GM23338 (cell line): ENCODE measurements around the gene HCN1. TPM values are rescaled to one million over a fixed set of nuclear protein-coding genes. Genes with fewer than 3 reads are reported as not detected.
"Not testable (repeated sequence)": the region's sequence is repeated elsewhere in the genome, so short reads cannot be mapped to it uniquely, and the experiment has no call there.

ENCODE experiments used
- ATAC-seq: fragments of 200-7000 bp; cut with Tn5 transposase; 3 replicates; pipeline ENCODE4 v1.9.1; 2020
- DNase-seq: peaks from one replicate; pipeline ENCODE4 v3.0.0-alpha.2; 2015; ENCODE audit warnings: low spot score
- H2AFZ ChIP-seq: fragments of 200-600 bp; sonication (generic); 2 replicates; pipeline ENCODE4 v1.8.0; 2016; ENCODE audit warnings: antibody characterized with exemption, mild to moderate bottlenecking, moderate library complexity
- H3F3A ChIP-seq: fragments of 200-600 bp; sonication (generic); replicated peaks from 2 replicates; pipeline ENCODE4 v1.8.0; 2017; ENCODE audit warnings: antibody characterized with exemption, mixed run types, low read depth
- H3K27ac ChIP-seq: fragments of 200-600 bp; sonication (generic); 2 replicates; pipeline ENCODE4 v1.6.1; 2016; ENCODE audit warnings: low read depth
- H3K27me3 ChIP-seq: fragments of 200-600 bp; sonication (generic); 2 replicates; pipeline ENCODE4 v1.8.0; 2016; ENCODE audit warnings: mild to moderate bottlenecking, mixed run types, moderate library complexity; ENCODE audit not compliant: insufficient read depth
- H3K36me3 ChIP-seq: fragments of 200-600 bp; sonication (generic); 2 replicates; pipeline ENCODE4 v1.8.0; 2016; ENCODE audit warnings: mild to moderate bottlenecking; ENCODE audit not compliant: insufficient read depth
- H3K4me1 ChIP-seq: fragments of 200-600 bp; sonication (generic); 2 replicates; pipeline ENCODE4 v1.8.0; 2016; ENCODE audit warnings: mild to moderate bottlenecking, moderate library complexity; ENCODE audit not compliant: insufficient read depth
- H3K4me2 ChIP-seq: fragments of 200-600 bp; sonication (generic); 2 replicates; pipeline ENCODE4 v1.7.1; 2017; ENCODE audit warnings: mixed run types
- H3K4me3 ChIP-seq: fragments of 200-600 bp; sonication (generic); 2 replicates; pipeline ENCODE4 v1.6.1; 2016; ENCODE audit warnings: mixed run types
- H3K79me2 ChIP-seq: fragments of 200-600 bp; sonication (generic); replicated peaks from 2 replicates; pipeline ENCODE4 v1.8.0; 2017; ENCODE audit warnings: mild to moderate bottlenecking; ENCODE audit not compliant: insufficient read depth
- H3K9me2 ChIP-seq: fragments of 200-600 bp; sonication (generic); 2 replicates; pipeline ENCODE4 v1.8.0; 2017; ENCODE audit not compliant: insufficient read depth
- H4K20me1 ChIP-seq: fragments of 200-600 bp; sonication (generic); replicated peaks from 2 replicates; pipeline ENCODE4 v1.8.0; 2017; ENCODE audit warnings: mild to moderate bottlenecking; ENCODE audit not compliant: insufficient read depth
- H3K27ac Mint-ChIP-seq: 2 replicates; pipeline ENCODE4 v1.8.0; 2020; ENCODE audit warnings: inconsistent platforms, mild to moderate bottlenecking, moderate library complexity, mixed read lengths
- H3K27me3 Mint-ChIP-seq: 3 replicates; pipeline ENCODE4 v1.8.0; 2022; ENCODE audit warnings: low read depth, mild to moderate bottlenecking, moderate library complexity, mixed read lengths, inconsistent platforms; ENCODE audit not compliant: insufficient read depth, poor library complexity
- H3K36me3 Mint-ChIP-seq: 3 replicates; pipeline ENCODE4 v1.8.0; 2021; ENCODE audit warnings: low read depth, mild to moderate bottlenecking, inconsistent platforms, moderate library complexity, mixed read lengths
- H3K4me1 Mint-ChIP-seq: 3 replicates; pipeline ENCODE4 v1.8.0; 2020; ENCODE audit warnings: mild to moderate bottlenecking, inconsistent platforms, mixed read lengths
- H3K4me3 Mint-ChIP-seq: 3 replicates; pipeline ENCODE4 v1.8.0; 2021; ENCODE audit warnings: moderate library complexity, mild to moderate bottlenecking, inconsistent platforms, mixed read lengths
- H3K9me3 Mint-ChIP-seq: 3 replicates; pipeline ENCODE4 v1.8.0; 2020; ENCODE audit warnings: moderate library complexity, mild to moderate bottlenecking, inconsistent platforms, mixed read lengths
- CREB1 ChIP-seq: fragments of 250-450 bp; sonication (Bioruptor Pico); IDR thresholded peaks from 2 replicates; pipeline ENCODE4 v1.5.0; 2020; ENCODE audit warnings: low read depth, mild to moderate bottlenecking, moderate library complexity
- CTCF ChIP-seq, 2 experiments: fragments of 200-600 bp in 1 of 2; sonication (generic) in 1 of 2; conservative IDR thresholded peaks; 2 replicates each; pipeline versions ENCODE4 v1.5.1 to v1.6.1; 2016 to 2017; ENCODE audit warnings: antibody characterized with exemption in 2 of 2, low read depth in 2 of 2, mild to moderate bottlenecking in 2 of 2, moderate library complexity in 1 of 2
- EZH2 ChIP-seq: fragments of 200-600 bp; sonication (generic); IDR thresholded peaks from one replicate; pipeline ENCODE4 v1.8.0; 2017; ENCODE audit warnings: antibody characterized with exemption, mild to moderate bottlenecking, low read depth; ENCODE audit not compliant: unreplicated experiment
- EZH2phosphoT487 ChIP-seq: fragments of 200-600 bp; sonication (generic); IDR thresholded peaks from one replicate; pipeline ENCODE4 v1.8.1; 2018; ENCODE audit warnings: antibody characterized with exemption; ENCODE audit not compliant: unreplicated experiment
- JUNB ChIP-seq: IDR thresholded peaks from one replicate; pipeline ENCODE4 v1.6.1; 2016; ENCODE audit warnings: antibody characterized with exemption; ENCODE audit not compliant: unreplicated experiment
- NANOG ChIP-seq: IDR thresholded peaks from 2 replicates; pipeline ENCODE4 v1.6.1; 2016; ENCODE audit warnings: antibody characterized with exemption, borderline replicate concordance
- STAT1 ChIP-seq: IDR thresholded peaks from one replicate; pipeline ENCODE4 v1.6.1; 2016; ENCODE audit warnings: antibody characterized with exemption; ENCODE audit not compliant: unreplicated experiment
- ZNF114 ChIP-seq: fragments of 250-450 bp; sonication (Bioruptor Pico); IDR thresholded peaks from 2 replicates; pipeline ENCODE4 v1.5.0; 2020; ENCODE audit warnings: mild to moderate bottlenecking, moderate library complexity
- polyA plus RNA-seq: library from polyadenylated mRNA; unstranded; fragments of >200 nt; fragmentation: Nextera tagmentation; extraction: Ambion mirVana; gene quantifications from 2 replicates; pipeline ENCODE4 v1.2.1, GENCODE V29; 2016
- total RNA-seq: library from RNA; depleted of rRNA; stranded (reverse); fragments of >200 nt; shearing (Covaris generic); gene quantifications from 2 replicates; pipeline ENCODE4 v1.2.3, GENCODE V29; 2014
- TF ChIP-seq, protein P1 (sequence below): fragments of 250-450 bp; sonication (Bioruptor Pico); IDR thresholded peaks from 2 replicates; pipeline ENCODE4 v1.5.0; 2020; ENCODE audit warnings: mild to moderate bottlenecking, moderate library complexity
- TF ChIP-seq, protein P2 (sequence below): IDR thresholded peaks from one replicate; pipeline ENCODE4 v1.6.1; 2018; ENCODE audit warnings: antibody characterized with exemption; ENCODE audit not compliant: unreplicated experiment
- TF ChIP-seq, protein P3 (sequence below): IDR thresholded peaks from 2 replicates; pipeline ENCODE4 v1.6.1; 2016; ENCODE audit warnings: antibody characterized with exemption

The HCN1 gene
- total and polyA plus RNA-seq, 2 experiments from 2014 or later: 2.8 to 6.9 TPM

- Histone ChIP-seq H3K9me2 (no peaks in the 10 kb centered on the region; the same call in 1 of the 2 replicates), H3K27ac (no peak overlapping the region), H2AFZ (no peak overlapping the region), H3K4me2 (no peak overlapping the region), H3K79me2 (no peaks in the 10 kb centered on the region), H3F3A (peaks cover 3% of the 10 kb centered on the region), H3K4me1 (no peaks in the 10 kb centered on the region), H3K36me3 (no peaks in the 10 kb centered on the region), H4K20me1 (no peaks in the 10 kb centered on the region), H3K27me3 (no peaks in the 10 kb centered on the region), H3K4me3 (no peak overlapping the region)
- DNase-seq (no peak), ATAC-seq (no peak)
- Mint-ChIP-seq H3K4me1 (no peaks in the 10 kb centered on the region), H3K27me3 (peaks cover 3% of the 10 kb centered on the region), H3K4me3 (no peak overlapping the region), H3K27ac (no peak overlapping the region), H3K9me3 (peaks cover 7% of the 10 kb centered on the region; the same call in 2 of the 3 replicates), H3K36me3 (no peaks in the 10 kb centered on the region)
- TF ChIP-seq CTCF (conservative IDR thresholded peaks at IDR 0.05; ENCODE audit: low read depth in 2 of 2) (no peak), EZH2phosphoT487 (no peak), ZNF114 (CRISPR knock-in tag) (no peak), STAT1 (no peak), NANOG (no peak), CREB1 (no peak), JUNB (no peak), EZH2 (no peak)
- TF ChIP-seq, protein P1, sequence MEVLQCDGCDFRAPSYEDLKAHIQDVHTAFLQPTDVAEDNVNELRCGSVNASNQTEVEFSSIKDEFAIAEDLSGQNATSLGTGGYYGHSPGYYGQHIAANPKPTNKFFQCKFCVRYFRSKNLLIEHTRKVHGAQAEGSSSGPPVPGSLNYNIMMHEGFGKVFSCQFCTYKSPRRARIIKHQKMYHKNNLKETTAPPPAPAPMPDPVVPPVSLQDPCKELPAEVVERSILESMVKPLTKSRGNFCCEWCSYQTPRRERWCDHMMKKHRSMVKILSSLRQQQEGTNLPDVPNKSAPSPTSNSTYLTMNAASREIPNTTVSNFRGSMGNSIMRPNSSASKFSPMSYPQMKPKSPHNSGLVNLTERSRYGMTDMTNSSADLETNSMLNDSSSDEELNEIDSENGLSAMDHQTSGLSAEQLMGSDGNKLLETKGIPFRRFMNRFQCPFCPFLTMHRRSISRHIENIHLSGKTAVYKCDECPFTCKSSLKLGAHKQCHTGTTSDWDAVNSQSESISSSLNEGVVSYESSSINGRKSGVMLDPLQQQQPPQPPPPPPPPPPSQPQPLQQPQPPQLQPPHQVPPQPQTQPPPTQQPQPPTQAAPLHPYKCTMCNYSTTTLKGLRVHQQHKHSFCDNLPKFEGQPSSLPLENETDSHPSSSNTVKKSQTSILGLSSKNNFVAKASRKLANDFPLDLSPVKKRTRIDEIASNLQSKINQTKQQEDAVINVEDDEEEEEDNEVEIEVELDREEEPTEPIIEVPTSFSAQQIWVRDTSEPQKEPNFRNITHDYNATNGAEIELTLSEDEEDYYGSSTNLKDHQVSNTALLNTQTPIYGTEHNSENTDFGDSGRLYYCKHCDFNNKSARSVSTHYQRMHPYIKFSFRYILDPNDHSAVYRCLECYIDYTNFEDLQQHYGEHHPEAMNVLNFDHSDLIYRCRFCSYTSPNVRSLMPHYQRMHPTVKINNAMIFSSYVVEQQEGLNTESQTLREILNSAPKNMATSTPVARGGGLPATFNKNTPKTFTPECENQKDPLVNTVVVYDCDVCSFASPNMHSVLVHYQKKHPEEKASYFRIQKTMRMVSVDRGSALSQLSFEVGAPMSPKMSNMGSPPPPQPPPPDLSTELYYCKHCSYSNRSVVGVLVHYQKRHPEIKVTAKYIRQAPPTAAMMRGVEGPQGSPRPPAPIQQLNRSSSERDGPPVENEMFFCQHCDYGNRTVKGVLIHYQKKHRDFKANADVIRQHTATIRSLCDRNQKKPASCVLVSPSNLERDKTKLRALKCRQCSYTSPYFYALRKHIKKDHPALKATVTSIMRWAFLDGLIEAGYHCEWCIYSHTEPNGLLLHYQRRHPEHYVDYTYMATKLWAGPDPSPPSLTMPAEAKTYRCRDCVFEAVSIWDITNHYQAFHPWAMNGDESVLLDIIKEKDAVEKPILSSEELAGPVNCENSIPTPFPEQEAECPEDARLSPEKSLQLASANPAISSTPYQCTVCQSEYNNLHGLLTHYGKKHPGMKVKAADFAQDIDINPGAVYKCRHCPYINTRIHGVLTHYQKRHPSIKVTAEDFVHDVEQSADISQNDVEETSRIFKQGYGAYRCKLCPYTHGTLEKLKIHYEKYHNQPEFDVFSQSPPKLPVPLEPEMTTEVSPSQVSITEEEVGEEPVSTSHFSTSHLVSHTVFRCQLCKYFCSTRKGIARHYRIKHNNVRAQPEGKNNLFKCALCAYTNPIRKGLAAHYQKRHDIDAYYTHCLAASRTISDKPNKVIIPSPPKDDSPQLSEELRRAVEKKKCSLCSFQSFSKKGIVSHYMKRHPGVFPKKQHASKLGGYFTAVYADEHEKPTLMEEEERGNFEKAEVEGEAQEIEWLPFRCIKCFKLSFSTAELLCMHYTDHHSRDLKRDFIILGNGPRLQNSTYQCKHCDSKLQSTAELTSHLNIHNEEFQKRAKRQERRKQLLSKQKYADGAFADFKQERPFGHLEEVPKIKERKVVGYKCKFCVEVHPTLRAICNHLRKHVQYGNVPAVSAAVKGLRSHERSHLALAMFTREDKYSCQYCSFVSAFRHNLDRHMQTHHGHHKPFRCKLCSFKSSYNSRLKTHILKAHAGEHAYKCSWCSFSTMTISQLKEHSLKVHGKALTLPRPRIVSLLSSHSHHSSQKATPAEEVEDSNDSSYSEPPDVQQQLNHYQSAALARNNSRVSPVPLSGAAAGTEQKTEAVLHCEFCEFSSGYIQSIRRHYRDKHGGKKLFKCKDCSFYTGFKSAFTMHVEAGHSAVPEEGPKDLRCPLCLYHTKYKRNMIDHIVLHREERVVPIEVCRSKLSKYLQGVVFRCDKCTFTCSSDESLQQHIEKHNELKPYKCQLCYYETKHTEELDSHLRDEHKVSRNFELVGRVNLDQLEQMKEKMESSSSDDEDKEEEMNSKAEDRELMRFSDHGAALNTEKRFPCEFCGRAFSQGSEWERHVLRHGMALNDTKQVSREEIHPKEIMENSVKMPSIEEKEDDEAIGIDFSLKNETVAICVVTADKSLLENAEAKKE (CRISPR knock-in tag): no peak
- TF ChIP-seq, protein P2, sequence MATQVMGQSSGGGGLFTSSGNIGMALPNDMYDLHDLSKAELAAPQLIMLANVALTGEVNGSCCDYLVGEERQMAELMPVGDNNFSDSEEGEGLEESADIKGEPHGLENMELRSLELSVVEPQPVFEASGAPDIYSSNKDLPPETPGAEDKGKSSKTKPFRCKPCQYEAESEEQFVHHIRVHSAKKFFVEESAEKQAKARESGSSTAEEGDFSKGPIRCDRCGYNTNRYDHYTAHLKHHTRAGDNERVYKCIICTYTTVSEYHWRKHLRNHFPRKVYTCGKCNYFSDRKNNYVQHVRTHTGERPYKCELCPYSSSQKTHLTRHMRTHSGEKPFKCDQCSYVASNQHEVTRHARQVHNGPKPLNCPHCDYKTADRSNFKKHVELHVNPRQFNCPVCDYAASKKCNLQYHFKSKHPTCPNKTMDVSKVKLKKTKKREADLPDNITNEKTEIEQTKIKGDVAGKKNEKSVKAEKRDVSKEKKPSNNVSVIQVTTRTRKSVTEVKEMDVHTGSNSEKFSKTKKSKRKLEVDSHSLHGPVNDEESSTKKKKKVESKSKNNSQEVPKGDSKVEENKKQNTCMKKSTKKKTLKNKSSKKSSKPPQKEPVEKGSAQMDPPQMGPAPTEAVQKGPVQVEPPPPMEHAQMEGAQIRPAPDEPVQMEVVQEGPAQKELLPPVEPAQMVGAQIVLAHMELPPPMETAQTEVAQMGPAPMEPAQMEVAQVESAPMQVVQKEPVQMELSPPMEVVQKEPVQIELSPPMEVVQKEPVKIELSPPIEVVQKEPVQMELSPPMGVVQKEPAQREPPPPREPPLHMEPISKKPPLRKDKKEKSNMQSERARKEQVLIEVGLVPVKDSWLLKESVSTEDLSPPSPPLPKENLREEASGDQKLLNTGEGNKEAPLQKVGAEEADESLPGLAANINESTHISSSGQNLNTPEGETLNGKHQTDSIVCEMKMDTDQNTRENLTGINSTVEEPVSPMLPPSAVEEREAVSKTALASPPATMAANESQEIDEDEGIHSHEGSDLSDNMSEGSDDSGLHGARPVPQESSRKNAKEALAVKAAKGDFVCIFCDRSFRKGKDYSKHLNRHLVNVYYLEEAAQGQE: no peak
- TF ChIP-seq, protein P3, sequence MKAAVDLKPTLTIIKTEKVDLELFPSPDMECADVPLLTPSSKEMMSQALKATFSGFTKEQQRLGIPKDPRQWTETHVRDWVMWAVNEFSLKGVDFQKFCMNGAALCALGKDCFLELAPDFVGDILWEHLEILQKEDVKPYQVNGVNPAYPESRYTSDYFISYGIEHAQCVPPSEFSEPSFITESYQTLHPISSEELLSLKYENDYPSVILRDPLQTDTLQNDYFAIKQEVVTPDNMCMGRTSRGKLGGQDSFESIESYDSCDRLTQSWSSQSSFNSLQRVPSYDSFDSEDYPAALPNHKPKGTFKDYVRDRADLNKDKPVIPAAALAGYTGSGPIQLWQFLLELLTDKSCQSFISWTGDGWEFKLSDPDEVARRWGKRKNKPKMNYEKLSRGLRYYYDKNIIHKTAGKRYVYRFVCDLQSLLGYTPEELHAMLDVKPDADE: no peak
Observed at GRCh38 chr5:45372629-45373028, 323.6 kb downstream of the HCN1 start.

DNA sequence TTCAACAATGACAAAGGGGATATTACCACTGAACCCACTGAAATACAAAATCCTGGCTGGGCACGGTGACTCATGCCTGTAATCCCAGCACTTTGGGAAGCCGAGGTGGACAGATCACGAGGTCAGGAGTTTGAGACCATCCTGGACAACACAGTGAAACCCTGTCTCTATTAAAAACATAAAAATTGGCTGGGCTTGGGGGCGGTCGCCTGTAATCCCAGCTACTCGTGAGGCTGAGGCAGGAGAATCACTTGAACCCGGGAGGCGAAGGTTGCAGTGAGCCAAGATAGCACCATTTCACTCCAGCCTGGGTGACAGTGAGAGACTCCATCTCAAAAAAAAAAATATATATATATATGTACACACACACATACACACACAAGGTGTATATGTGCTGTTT lies 324.8 kb downstream of the HCN1 start:
- not testable (repeated sequence) for H3K36me3 ChIP-seq, H3K36me3 Mint-ChIP-seq, H3K9me2 ChIP-seq, H3K4me2 ChIP-seq, H3K4me3 Mint-ChIP-seq, H3K27me3 ChIP-seq, H3K4me1 Mint-ChIP-seq, H3K27me3 Mint-ChIP-seq, H3K27ac Mint-ChIP-seq, H2AFZ ChIP-seq, H4K20me1 ChIP-seq, H3F3A ChIP-seq, H3K79me2 ChIP-seq, H3K4me3 ChIP-seq, H3K9me3 Mint-ChIP-seq, H3K4me1 ChIP-seq, ATAC-seq, H3K27ac ChIP-seq, DNase-seq
